Activated CD4-positive, alpha-beta T cell treated with anti-CD3 and anti-CD28 coated beads, Interleukin-2, Interleukin-4, amounts not matched to agents 100 ng/mL and 50 ng/mL, durations not matched to agents 16 hours and 8 hours (primary cell): ENCODE data around the gene CRYZ.
"Not testable (repeated sequence)": the region's sequence is repeated elsewhere in the genome, so short reads cannot be mapped to it uniquely, and the experiment has no call there.

Experiments used
- DNase-seq: peaks from one replicate; pipeline ENCODE4 v3.0.0-alpha.2; 2020; ENCODE audit warnings: low spot score

The CRYZ gene

GRCh38 chr1:74679811-74680210, 53.0 kb downstream of the CRYZ start:
- no peak for DNase-seq

- DNase-seq = no peak
Measured at GRCh38 chr1:74677926-74678325, 54.9 kb downstream of the CRYZ start.

- no peak for DNase-seq
Measured at GRCh38 chr1:74674278-74675048, 58.4 kb downstream of the CRYZ start.

GRCh38 chr1:74673351-74674111, 59.3 kb downstream of the CRYZ start, which contains the start of gene ERICH3:
TSS of gene ERICH3 (minus strand) at chr1:74673792. CDS start at chr1:74673519, 273 bp downstream.
- no peak for DNase-seq

- DNase-seq = not testable (repeated sequence)
Measured at GRCh38 chr1:74670866-74671265, 62.0 kb downstream of the CRYZ start.
